Kidney (tissue), 14 donors: ENCODE data around the gene MEF2A. TPM values are rescaled to one million over a fixed set of nuclear protein-coding genes. Genes with fewer than 3 reads are reported as not detected.

Source experiments
- DNase-seq, 5 donors: peaks; one replicate each; pipeline ENCODE4 v3.0.0-alpha.2; 2013 to 2020
- FAIRE-seq: peaks from 2 replicates; lab custom pipeline; 2012; peaks lifted over from hg19 to GRCh38; lab: Jason Lieb, UNC
- H3K27ac ChIP-seq, 2 donors: one replicate each; pipeline ENCODE4 v1.7.0; 2013; ENCODE audit warnings: low read depth in 2 of 2, low read length in 2 of 2, inconsistent platforms in 1 of 2
- H3K27me3 ChIP-seq: one replicate; pipeline ENCODE4 v1.7.1; 2013; ENCODE audit warnings: low read length, inconsistent platforms; ENCODE audit not compliant: control insufficient read depth, insufficient read depth
- H3K36me3 ChIP-seq, 3 donors: one replicate each; pipeline versions ENCODE4 v1.7.0 to v1.7.1; 2013; ENCODE audit warnings: low read length in 3 of 3, control low read depth in 1 of 3, inconsistent platforms in 1 of 3; ENCODE audit not compliant: insufficient read depth in 3 of 3, control insufficient read depth in 2 of 3
- H3K4me1 ChIP-seq, 3 donors: one replicate each; pipeline versions ENCODE4 v1.7.0 to v1.7.1; 2013; ENCODE audit warnings: low read length in 3 of 3, inconsistent platforms in 1 of 3, low read depth in 1 of 3; ENCODE audit not compliant: control insufficient read depth in 2 of 3, insufficient read depth in 2 of 3
- H3K4me3 ChIP-seq, 3 donors: one replicate each; pipeline versions ENCODE4 v1.7.0 to v1.8.1; 2013; ENCODE audit warnings: low read length in 3 of 3, control low read depth in 1 of 3, inconsistent platforms in 1 of 3
- H3K9ac ChIP-seq, 3 donors: one replicate each; pipeline versions ENCODE4 v1.7.0 to v1.7.1; 2013; ENCODE audit warnings: low read length in 3 of 3, control low read depth in 1 of 3, inconsistent platforms in 1 of 3
- H3K9me3 ChIP-seq, 3 donors: one replicate each; pipeline versions ENCODE4 v1.7.0 to v1.7.1; 2013; ENCODE audit warnings: low read length in 3 of 3, control low read depth in 1 of 3, inconsistent platforms in 1 of 3; ENCODE audit not compliant: control insufficient read depth in 2 of 3, insufficient read depth in 1 of 3
- CTCF ChIP-seq: IDR thresholded peaks from 3 replicates; pipeline ENCODE4 v1.5.1; 2012; ENCODE audit warnings: mild to moderate bottlenecking, moderate library complexity, borderline replicate concordance; ENCODE audit not compliant: insufficient read depth; ENCODE audit errors: extremely low read depth
- intact Hi-C: fragments of 100-400 bp; cut with DNase I; formaldehyde crosslinking; loops from one replicate; pipeline ENCODE4 v1.11.1; 2022
- polyA plus RNA-seq: library from polyadenylated mRNA; stranded (reverse); fragments of 350-450 nt; fragmentation: Illumina TruSeq; extraction: RNeasy Lipid Tissue Mini Kit (QIAGEN cat#74804); gene quantifications from one replicate; pipeline ENCODE4 v1.2.3, GENCODE V29; 2014; ENCODE audit warnings: low read depth, low replicate concordance; ENCODE audit not compliant: insufficient read depth
- total RNA-seq: library from RNA; stranded (reverse); fragmentation: NEBNext Ultra II Directional; extraction: Animal tissue kit (Norgen Biotek cat#: 25700); gene quantifications from one replicate; pipeline ENCODE4 v1.2.1, GENCODE V29; 2021
- donor health status: control.
- donor health status: control.
- donor health status: control.
- donor health status: control.
- donor health status: control.
- donor health status: DM: yes; HTN: yes; CAD: no.
- donor health status: Normal renal cell carcinoma (clear cell type).

The MEF2A gene
- total and polyA plus RNA-seq, 2 donors from 2014 or later, result 20.8 to 82.2 TPM

DNA sequence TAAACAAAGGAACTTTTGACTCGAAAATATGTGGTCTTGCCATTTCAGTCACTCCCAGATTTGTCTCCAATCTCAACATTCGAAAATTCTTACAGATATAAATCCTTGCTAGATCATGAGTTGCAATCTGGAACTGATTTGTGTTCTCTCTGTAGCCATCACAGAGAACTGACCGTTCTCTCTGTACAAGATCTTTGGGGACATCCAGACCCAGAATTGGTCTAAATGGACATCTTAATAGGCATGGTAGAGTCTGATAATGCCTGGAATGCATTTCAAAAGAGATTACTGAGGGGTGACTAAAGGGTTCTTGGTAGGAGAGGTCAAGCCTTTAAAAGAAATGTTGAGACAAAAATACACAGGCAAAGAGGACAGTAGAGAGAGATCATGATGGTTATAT, 7.2 kb upstream of the MEF2A start:
- H3K4me3 ChIP-seq, result no peak overlapping the region
- FAIRE-seq, result no peak
- H3K4me1 ChIP-seq, result no peaks in the 10 kb centered on the region
- intact Hi-C loops, result no loop called here
- H3K36me3 ChIP-seq, result no peaks in the 10 kb centered on the region
- H3K9me3 ChIP-seq, result no peaks in the 10 kb centered on the region
- DNase-seq, result no peak
- H3K27ac ChIP-seq, result no peak overlapping the region
- H3K27me3 ChIP-seq, result no peaks in the 10 kb centered on the region
- H3K9ac ChIP-seq, result no peak overlapping the region
- TF ChIP-seq CTCF, result no peak

GRCh38 chr15:99561476-99562230, 4.1 kb upstream of the MEF2A start:
- Histone ChIP-seq H3K9me3 (no peaks in the 10 kb centered on the region), H3K27ac (no peak overlapping the region), H3K4me3 (no peak overlapping the region), H3K4me1 (peaks cover 3 to 5% (median 3%) of the 10 kb centered on the region in 3 donors), H3K36me3 (no peaks in the 10 kb centered on the region), H3K27me3 (no peaks in the 10 kb centered on the region), H3K9ac (no peak overlapping the region)
- DNase-seq (no peak), FAIRE-seq (no peak)
- TF ChIP-seq CTCF, result no peak
- intact Hi-C loops, result no loop called here

DNA sequence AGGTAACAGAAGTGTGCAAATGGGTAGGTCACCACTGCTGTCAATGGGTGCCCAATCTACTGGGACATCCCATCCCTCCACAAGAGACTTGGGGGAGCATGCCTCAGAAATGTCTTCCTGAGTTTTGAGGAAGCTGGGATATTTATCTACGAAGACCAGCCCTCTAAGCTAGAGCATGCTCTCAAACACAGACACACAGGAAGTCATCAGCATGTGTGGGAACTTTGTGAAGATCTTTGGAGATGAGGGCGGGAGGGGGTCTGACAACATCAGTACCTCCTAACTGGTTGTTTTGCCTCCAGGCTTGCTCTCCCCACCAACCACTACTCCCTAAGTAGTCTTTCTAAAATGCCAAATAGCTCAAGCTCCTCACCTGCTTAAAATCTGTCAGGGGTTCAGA, 3.5 kb upstream of the MEF2A start:
- intact Hi-C loops, result no loop called here
- Histone ChIP-seq H3K4me1 (peaks cover 3 to 6% (median 5%) of the 10 kb centered on the region in 3 donors), H3K9ac (no peak overlapping the region), H3K36me3 (no peaks in the 10 kb centered on the region), H3K27ac (no peak overlapping the region), H3K27me3 (no peaks in the 10 kb centered on the region), H3K9me3 (no peaks in the 10 kb centered on the region), H3K4me3 (no peak overlapping the region)
- DNase-seq, result no peak
- no peak for FAIRE-seq
- TF ChIP-seq CTCF, result no peak
